ENCODE results near the gene TPSG1.
A peak's percentile ranks its signal among the peaks of the same experiment; 100 is the strongest.
"Not testable (repeated sequence)": the region's sequence is repeated elsewhere in the genome, so short reads cannot be mapped to it uniquely, and the experiment has no call there.

Gene TPSG1

DNA sequence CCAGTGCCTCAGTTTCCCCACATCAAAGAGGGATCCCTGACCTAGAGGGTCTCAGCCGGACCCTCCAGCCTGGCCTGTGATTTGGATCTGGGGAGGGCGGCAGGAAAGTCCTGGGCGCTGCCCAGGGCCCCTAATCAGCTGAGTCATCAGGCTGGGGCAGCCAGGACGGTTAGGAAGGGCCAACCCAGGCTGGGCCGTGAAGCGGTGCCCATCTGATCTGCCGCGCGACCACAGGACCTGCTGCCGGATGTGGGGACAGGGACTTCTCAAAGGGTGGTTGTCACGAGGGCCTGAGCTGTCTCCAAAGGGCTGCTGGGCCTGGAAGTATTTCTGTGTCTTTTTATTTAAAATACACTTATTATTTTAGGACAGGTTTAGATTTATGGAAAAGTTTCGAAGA is 19.8 kb upstream of the TPSG1 start:
- FAIRE-seq (no peak), DNase-seq (ENCODE audit: insufficient read length, low spot score) (no peak)
- no peak for TF ChIP-seq TAF1 (IDR thresholded peaks at IDR 0.05; ENCODE audit: low read depth, low read length)
- TF ChIP-seq SPI1 (IDR thresholded peaks at IDR 0.05; ENCODE audit: low read depth, low read length) = no peak
- no peak for TF ChIP-seq PAX5 (IDR thresholded peaks at IDR 0.05; ENCODE audit: insufficient read depth, low read length, severe bottlenecking)
- no peak for TF ChIP-seq POLR2A (IDR thresholded peaks at IDR 0.05; ENCODE audit: low read depth, low read length)
- no peak for TF ChIP-seq POU2F2 (IDR thresholded peaks at IDR 0.05; ENCODE audit: low read depth, low read length)
- TF ChIP-seq POLR2AphosphoS5 (IDR thresholded peaks at IDR 0.05; ENCODE audit: low read depth, low read length) = no peak

DNA sequence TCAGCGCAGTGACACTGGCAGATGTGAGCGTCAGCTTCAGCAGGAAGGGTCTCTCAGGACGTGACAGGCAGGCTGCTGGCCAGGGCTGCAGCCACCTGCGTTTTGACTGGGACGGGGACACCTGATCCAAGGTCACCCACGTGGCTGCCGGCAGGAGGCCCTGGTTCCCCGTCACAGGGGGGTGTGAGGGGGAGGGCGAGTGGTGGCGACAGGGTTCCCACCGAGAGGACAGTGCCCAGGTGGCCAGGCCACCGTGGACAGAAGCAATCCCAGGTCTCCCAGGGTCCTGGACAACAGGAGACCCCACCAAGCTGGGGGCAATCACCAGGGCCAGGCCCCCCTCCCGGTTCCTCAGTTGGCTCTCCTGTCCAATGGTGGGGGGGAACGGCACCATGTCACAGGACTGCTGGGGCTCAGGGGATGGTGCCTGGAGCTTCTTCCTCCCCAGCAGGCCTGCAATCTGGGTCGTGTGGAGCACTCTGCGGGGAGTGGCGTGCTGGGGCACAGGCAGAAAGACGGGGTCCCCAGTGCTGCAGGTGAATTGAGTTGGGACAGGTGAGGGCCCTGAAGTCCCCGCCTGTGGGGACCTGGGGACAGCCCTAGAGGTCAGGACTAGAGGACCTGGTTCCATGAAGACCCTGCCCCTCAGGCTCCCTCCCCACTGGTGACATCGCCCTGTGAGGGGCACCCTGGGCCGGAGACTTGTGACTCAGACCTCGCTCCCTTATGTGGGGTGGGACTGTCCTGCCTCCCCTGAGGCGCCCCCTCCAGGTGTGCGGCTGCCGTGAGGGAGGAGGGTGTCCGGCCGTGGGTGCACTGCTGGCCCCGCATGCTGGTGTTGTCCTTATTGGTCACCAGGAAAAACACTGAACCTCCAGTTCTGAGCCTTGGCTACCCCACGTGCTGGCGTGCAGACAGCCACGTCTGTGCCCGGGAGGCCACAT is 19.1 kb upstream of the TPSG1 start:
- peak; percentile 5 for FAIRE-seq
- not testable (repeated sequence) for DNase-seq (ENCODE audit: insufficient read length, low spot score)

DNA sequence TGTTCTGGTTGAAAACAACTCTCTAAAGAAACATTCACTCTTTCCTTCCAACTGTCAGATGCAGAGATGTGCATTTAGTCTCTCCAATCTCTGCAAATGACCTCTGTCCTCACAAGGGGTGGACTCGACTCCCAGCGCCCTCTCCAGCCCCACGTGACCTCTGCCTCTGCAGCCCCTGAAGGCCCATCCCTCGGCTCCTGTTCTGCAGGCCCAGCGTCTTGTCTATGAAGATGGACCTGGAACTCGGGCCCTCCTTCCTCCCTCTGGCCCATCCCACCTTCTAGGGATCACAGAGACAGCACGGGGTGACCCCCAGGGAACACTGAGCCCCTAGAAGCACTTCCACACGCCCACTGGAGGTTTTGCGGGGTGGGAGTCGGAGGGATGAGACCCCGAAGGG is 18.3 kb upstream of the TPSG1 start:
- DNase-seq (ENCODE audit: insufficient read length, low spot score); FAIRE-seq: not testable (repeated sequence)

DNA sequence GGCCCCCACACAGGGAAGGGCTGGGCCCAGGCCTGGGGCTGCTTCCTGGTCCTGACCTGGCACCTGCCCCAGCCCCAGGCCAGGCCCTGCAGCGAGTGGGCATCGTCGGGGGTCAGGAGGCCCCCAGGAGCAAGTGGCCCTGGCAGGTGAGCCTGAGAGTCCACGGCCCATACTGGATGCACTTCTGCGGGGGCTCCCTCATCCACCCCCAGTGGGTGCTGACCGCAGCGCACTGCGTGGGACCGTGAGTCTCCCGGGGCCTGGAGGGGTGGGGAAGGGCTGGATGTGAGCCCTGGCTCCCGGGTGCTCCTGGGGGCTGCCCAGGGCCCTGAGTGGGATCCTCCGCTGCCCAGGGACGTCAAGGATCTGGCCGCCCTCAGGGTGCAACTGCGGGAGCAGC is 16.0 kb upstream of the TPSG1 start:
- not testable (repeated sequence) for FAIRE-seq; DNase-seq (ENCODE audit: insufficient read length, low spot score)

DNA sequence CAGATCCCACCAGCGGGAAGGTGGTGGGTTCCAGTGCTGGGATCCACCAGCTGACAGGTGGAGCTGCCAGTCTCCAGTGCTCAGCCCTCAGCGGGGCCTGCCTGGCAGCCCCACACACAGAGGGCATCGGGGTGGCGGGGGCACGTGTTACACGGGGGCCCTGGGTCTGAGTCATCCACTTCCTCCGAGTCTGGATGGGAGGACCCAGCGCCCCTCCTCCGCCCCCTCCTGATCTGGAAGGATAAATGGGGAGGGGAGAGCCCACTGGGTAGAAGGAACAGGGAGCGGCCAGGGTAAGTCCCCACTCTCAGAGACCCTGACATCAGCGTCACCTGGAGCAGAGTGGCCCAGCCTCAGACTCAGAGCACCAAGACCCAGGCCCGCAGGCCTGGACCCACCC is 15.4 kb upstream of the TPSG1 start, which contains the start of gene TPSAB1:
TPSAB1 (plus strand) TSS at position 270 of the 400 bp plus-strand sequence. CDS start 234 bp downstream, outside the sequence.
- not testable (repeated sequence) for FAIRE-seq; DNase-seq (ENCODE audit: insufficient read length, low spot score)

DNA sequence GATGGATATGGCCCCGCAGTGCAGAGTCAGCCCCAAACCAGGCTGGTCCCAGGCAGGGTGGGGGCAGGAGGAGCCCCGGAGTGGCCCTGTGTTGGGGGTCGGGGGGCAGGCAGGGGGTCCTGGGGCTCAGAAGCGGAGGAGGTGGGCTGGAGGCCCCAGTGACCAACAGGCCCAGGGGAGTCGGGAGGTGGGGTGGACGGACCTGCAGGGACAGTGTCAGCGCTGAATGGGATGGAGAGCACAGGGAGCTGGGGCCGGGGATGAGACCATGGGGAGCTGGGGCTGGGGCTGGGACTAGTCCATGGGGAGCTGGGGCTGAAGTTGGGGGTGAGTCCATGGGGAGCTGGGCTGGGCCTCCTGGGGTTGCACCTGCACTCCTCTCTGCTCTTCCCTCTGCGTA is 14.5 kb upstream of the TPSG1 start:
- FAIRE-seq; DNase-seq (ENCODE audit: insufficient read length, low spot score): not testable (repeated sequence)

DNA sequence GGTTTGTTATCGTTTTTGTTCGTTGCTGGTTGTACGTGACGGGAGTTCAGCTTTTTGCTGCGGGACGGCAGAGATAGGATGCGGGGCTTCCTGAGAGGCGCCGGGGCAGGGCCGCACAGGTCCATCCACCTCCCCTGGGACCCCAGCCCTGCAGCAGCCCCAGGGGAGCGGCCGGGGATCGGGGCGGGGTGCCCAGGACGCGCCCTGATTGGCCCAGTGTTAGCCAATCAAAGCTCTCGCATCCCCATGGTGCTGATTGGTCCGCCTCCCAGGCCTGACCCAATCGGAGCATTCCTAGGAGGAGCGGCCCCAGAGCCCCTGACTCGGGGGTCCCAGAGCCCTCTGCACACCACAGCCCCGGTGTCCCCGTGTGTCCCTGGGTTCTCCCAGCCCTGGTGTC is 13.8 kb upstream of the TPSG1 start:
- not testable (repeated sequence) for FAIRE-seq; DNase-seq (ENCODE audit: insufficient read length, low spot score)

DNA sequence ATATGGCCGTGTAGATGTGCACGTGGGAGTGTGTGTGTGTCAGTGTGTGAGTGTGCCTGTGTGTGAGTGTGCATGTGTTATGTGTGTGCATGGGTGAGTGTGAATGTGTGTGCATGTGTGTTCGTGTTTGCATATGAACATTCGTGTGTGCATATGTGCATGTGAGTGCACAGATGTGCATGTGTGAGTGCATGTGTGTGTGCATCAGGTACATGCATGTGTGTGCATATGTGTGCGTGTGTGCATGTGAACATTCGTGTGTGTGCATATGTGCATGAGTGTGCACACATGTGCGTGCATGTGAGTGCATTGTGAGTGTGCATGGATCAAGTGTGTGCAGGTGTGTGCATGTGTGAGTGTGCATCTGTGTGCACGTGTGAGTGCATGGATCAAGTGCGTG is 12.9 kb upstream of the TPSG1 start:
- no peak for DNase-seq (ENCODE audit: insufficient read length, low spot score)
- peak; percentile 81 for FAIRE-seq
- TF ChIP-seq TAF1 (IDR thresholded peaks at IDR 0.05; ENCODE audit: low read depth, low read length) (no peak), POU2F2 (IDR thresholded peaks at IDR 0.05; ENCODE audit: low read depth, low read length) (no peak), SPI1 (IDR thresholded peaks at IDR 0.05; ENCODE audit: low read depth, low read length) (no peak), POLR2AphosphoS5 (IDR thresholded peaks at IDR 0.05; ENCODE audit: low read depth, low read length) (no peak), PAX5 (IDR thresholded peaks at IDR 0.05; ENCODE audit: insufficient read depth, low read length, severe bottlenecking) (no peak), POLR2A (IDR thresholded peaks at IDR 0.05; ENCODE audit: low read depth, low read length) (no peak)

DNA sequence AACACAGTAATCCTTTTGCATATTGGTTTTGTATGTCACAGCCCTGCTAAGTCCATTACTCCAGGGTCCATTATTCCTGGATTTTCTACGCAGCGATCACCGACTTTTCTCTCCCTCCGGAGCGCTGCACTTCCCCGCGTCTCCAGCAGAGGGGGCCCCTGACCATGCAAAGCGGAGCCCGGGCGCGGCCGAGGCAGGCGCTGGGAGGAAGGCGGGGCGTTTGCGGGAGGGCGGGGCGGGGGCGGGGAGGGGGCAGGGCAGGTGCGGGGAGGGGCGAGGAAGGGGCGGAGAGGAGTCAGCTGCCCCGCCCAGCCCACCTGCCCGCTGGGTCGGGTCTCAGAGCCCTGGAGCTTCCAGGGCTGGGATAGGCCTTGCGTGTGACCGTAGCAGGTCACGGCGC is 11.6 kb upstream of the TPSG1 start:
- not testable (repeated sequence) for FAIRE-seq; DNase-seq (ENCODE audit: insufficient read length, low spot score)

DNA sequence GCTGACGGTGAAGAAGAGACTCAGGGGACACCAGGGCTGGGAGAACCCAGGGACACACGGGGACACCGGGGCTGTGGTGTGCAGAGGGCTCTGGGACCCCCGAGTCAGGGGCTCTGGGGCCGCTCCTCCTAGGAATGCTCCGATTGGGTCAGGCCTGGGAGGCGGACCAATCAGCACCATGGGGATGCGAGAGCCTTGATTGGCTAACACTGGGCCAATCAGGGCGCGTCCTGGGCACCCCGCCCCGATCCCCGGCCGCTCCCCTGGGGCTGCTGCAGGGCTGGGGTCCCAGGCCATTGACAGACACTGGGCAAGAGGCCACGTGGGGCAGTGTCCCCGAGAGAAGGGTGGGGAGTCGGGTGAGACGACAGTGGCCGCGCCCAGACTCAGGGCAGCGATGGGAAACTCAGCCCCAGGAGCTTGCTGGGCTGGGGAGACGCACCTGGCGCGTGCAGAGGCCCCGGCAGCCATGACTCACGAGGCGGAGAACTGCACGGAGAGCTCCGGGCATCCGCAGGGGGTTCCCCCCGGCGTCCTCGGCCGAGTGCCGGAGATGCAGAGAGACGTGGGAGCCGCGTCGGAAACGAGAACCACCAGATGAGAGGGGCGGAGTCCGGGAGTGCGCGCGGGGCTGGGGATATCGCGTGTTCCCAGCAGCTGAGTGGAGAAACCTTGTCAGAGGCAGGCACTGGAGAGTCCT is 7.1 kb upstream of the TPSG1 start:
- not testable (repeated sequence) for FAIRE-seq; DNase-seq (ENCODE audit: insufficient read length, low spot score)

DNA sequence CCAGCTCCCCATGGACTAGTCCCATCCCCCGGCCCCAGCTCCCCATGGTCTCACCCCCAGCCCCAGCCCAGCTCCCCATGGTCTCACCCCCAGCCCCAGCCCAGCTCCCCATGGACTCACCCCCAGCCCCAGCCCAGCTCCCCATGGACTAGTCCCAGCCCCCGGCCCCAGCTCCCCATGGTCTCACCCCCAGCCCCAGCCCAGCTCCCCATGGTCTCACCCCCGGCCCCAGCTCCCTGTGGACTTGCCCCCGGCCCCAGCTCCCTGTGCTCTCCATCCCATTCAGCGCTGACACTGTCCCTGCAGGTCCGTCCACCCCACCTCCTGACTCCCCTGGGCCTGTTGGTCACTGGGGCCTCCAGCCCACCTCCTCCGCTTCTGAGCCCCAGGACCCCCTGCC is 6.2 kb upstream of the TPSG1 start:
- FAIRE-seq = not testable (repeated sequence)

DNA sequence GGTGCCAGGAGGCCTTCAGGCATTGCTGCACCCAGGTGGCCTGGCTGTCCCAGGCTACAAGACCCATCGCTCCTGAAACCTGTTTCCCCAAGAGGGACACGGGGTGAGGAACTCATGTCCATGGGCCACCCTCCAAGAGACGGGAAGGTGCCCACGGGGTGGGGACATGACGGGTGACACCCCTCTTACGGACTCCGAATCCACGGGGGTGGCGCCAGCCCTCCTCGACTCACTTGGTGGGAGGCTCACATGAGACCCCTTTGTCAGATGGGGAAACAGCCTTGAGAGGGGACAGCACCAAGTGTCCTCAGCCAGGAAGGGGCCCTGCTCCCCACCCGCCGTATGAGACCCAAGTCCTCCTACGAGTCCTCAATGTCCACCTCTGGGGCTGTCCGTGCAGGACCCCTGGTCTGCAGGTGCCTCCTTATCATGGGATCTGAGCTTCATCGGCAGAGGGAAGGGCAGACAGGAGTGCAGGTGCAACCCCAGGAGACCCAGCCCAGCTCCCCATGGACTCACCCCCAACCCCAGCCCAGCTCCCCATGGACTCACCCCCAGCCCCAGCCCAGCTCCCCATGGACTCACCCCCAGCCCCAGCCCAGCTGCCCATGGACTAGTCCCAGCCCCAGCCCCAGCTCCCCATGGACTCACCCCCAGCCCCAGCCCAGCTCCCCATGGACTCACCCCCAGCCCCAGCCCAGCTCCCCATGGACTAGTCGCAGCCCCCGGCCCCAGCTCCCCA is 5.6 kb upstream of the TPSG1 start:
- DNase-seq (ENCODE audit: insufficient read length, low spot score); FAIRE-seq: not testable (repeated sequence)

More for the DNA sequence above, 6.2 kb upstream of the TPSG1 start:
- DNase-seq (ENCODE audit: insufficient read length, low spot score) = not testable (repeated sequence)

DNA sequence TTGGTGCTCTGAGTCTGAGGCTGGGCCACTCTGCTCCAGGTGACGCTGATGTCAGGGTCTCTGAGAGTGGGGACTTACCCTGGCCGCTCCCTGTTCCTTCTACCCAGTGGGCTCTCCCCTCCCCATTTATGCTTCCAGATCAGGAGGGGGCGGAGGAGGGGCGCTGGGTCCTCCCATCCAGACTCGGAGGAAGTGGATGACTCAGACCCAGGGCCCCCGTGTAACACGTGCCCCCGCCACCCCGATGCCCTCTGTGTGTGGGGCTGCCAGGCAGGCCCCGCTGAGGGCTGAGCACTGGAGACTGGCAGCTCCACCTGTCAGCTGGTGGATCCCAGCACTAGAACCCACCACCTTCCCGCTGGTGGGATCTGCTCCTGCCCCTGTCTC is 5.0 kb upstream of the TPSG1 start, which contains the start of gene TPSB2:
TPSB2 (minus strand) TSS at position 101 of the 387 bp plus-strand sequence. CDS start 233 bp downstream, outside the sequence.
- FAIRE-seq; DNase-seq (ENCODE audit: insufficient read length, low spot score): not testable (repeated sequence)

DNA sequence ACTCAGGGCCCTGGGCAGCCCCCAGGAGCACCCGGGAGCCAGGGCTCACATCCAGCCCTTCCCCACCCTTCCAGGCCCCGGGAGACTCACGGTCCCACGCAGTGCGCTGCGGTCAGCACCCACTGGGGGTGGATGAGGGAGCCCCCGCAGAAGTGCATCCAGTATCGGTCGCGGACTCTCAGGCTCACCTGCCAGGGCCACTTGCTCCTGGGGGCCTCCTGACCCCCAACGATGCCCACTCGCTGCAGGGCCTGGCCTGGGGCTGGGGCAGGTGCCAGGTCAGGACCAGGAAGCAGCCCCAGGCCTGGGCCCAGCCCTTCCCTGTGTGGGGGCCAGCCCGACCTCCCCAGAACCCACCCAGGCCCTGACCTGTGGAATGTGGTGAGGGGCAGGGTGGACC is 4.4 kb upstream of the TPSG1 start:
- FAIRE-seq; DNase-seq (ENCODE audit: insufficient read length, low spot score): not testable (repeated sequence)

DNA sequence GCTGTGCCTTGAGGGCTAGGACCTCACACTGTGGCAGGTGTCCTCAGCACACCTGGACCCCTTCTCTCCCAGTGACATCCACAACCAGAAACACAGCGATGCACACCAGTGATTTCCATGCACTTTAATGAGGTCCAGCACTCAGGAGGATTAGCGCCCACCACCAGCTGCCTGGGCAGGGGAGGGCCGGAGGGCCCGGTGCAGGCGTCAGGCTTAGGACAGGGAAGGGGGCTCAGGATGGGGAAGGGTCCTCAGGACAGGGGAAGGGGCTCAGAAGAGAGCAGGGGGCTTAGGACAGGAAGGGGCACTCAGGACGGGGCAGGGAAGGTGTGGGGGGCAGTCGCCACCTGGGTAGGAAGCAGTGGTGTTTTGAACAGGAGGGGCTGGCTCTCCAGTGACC is 3.2 kb upstream of the TPSG1 start:
- FAIRE-seq = not testable (repeated sequence)

DNA sequence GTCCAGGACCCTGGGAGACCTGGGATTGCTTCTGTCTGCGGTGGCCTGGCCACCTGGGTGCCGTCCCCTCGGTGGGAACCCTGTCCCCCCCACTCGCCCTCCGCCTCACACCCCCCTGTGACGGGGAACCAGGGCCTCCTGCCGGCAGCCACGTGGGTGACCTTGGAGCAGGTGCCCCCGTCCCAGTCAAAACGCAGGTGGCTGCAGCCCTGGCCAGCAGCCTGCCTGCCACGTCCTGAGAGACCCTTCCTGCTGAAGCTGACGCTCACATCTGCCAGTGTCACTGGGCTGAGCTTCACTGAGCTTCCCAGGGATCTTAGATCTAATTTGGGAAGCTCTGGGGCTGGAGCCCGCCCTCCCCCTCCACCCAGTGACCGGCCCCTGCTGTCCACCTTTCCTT is 1.6 kb upstream of the TPSG1 start:
- FAIRE-seq; DNase-seq (ENCODE audit: insufficient read length, low spot score): not testable (repeated sequence)

More for the DNA sequence above, 3.2 kb upstream of the TPSG1 start:
- not testable (repeated sequence) for DNase-seq (ENCODE audit: insufficient read length, low spot score)

DNA sequence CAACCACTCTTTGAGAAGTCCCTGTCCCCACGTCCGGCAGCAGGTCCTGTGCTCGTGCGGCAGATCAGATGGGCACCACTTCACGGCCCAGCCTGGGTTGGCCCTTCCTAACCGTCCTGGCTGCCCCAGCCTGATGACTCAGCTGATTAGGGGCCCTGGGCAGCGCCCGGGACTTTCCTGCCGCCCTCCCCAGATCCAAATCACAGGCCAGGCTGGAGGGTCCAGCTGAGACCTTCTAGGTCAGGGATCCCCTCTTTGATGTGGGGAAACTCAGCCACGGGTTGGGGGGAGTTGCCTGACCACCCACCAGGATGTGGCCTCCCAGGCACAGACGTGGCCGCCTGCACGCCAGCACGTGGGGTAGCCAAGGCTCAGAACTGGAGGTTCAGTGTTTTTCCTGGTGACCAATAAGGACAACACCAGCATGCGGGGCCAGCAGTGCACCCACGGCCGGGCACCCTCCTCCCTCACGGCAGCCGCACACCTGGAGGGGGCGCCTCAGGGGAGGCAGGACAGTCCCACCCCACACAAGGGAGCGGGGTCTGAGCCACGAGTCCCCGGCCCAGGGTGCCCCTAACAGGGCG is 752 bp upstream of the TPSG1 start:
- not testable (repeated sequence) for FAIRE-seq; DNase-seq (ENCODE audit: insufficient read length, low spot score)

All from GM12891 (cell line).